T-helper 17 cell (primary cell): Measurements from ENCODE around the gene CA14. TPM values are rescaled to one million over a fixed set of nuclear protein-coding genes. Genes with fewer than 3 reads are reported as not detected.
"Not testable (repeated sequence)": the region's sequence is repeated elsewhere in the genome, so short reads cannot be mapped to it uniquely, and the experiment has no call there.

Source experiments
- ATAC-seq: fragments of 150-1000 bp; cut with Tn5 transposase; 2 replicates; pipeline ENCODE4 v1.10.0; 2021; ENCODE audit warnings: mild to moderate bottlenecking, moderate library complexity
- DNase-seq, 3 donors: peaks; one replicate each; pipeline versions ENCODE4 v3.0.0 to v3.0.0-alpha.2; 2020 to 2021
- H3K9me3 ChIP-seq: one replicate; pipeline ENCODE4 v1.7.0; 2013; ENCODE audit warnings: low read length, mild to moderate bottlenecking; ENCODE audit not compliant: control insufficient read depth, poor library complexity, severe bottlenecking
- H3K27ac Mint-ChIP-seq: one replicate; pipeline ENCODE4 v1.8.0; 2022; ENCODE audit warnings: mild to moderate bottlenecking, moderate library complexity, mixed read lengths
- H3K27me3 Mint-ChIP-seq: one replicate; pipeline ENCODE4 v1.8.0; 2022; ENCODE audit warnings: mixed read lengths
- H3K36me3 Mint-ChIP-seq: one replicate; pipeline ENCODE4 v1.8.0; 2022; ENCODE audit warnings: low read depth, mixed read lengths
- H3K4me1 Mint-ChIP-seq: one replicate; pipeline ENCODE4 v1.8.0; 2022; ENCODE audit warnings: mild to moderate bottlenecking, mixed read lengths
- H3K4me3 Mint-ChIP-seq: one replicate; pipeline ENCODE4 v1.8.0; 2022; ENCODE audit warnings: mild to moderate bottlenecking, moderate library complexity, mixed read lengths
- total RNA-seq, 4 donors: library from RNA in 2 of 4; stranded (reverse) in 2 of 4; gene quantifications; one replicate each; pipeline ENCODE4 v1.2.3 and lab custom pipeline; 2022 to 2026

CA14 gene
- not detected for total RNA-seq
- total RNA-seq (lab: John Stamatoyannopoulos, UW), result 0 to 0.12 reads per million in 2 donors

- no peaks in the 10 kb centered on the region for H3K9me3 ChIP-seq
- no peak within 1 kb of the TSS for H3K27ac Mint-ChIP-seq
- peak within 1 kb of the TSS; percentile 19 for H3K4me3 Mint-ChIP-seq
- ATAC-seq (no peak), DNase-seq (no peak)
- H3K36me3 Mint-ChIP-seq, result peaks cover 2% of the 10 kb centered on the region
- H3K4me1 Mint-ChIP-seq, result peaks cover 15% of the 10 kb centered on the region
- peaks cover 47% of the 10 kb centered on the region for H3K27me3 Mint-ChIP-seq
Observed at GRCh38 chr1:150257624-150258585, at the start of gene CA14. Gene CA14 (plus strand): TSS chr1:150257774. CDS start chr1:150258129, 355 bp downstream.

- DNase-seq, H3K9me3 ChIP-seq, H3K36me3 Mint-ChIP-seq, H3K4me1 Mint-ChIP-seq, H3K27ac Mint-ChIP-seq, H3K27me3 Mint-ChIP-seq, H3K4me3 Mint-ChIP-seq, ATAC-seq: not testable (repeated sequence)
Observed at GRCh38 chr1:150208460-150208859, 49.1 kb upstream of the CA14 start.

- DNase-seq (no peak), ATAC-seq (no peak)
- H3K27ac Mint-ChIP-seq, result no peak overlapping the region
- H3K4me3 Mint-ChIP-seq, result no peak overlapping the region
- no peaks in the 10 kb centered on the region for H3K36me3 Mint-ChIP-seq
- peaks cover 13% of the 10 kb centered on the region for H3K4me1 Mint-ChIP-seq
- no peaks in the 10 kb centered on the region for H3K9me3 ChIP-seq
- H3K27me3 Mint-ChIP-seq, result peaks cover 4% of the 10 kb centered on the region
Observed at GRCh38 chr1:150210091-150210490, 47.5 kb upstream of the CA14 start.

DNA sequence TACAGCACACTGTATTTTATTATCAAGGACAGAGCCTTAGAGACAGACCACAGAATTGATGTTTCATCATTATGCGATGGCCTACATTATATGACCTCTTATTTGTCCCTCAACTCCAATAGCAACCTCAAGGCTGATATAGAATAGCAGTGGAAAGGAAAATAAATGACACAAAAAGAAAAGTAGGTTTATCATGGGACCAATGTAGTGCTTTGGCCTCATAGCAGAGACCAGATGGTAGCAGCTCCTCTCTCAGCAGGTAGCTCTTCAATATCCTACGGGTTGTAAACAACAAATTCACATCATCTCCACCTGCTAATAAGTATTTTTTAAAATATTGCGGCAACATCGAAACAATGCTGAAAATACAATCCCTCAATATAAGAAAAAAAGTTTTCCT is 46.9 kb upstream of the CA14 start:
- no peak overlapping the region for H3K4me3 Mint-ChIP-seq
- ATAC-seq (no peak), DNase-seq (no peak)
- H3K27me3 Mint-ChIP-seq, result peaks cover under 1% of the 10 kb centered on the region
- H3K4me1 Mint-ChIP-seq, result peaks cover 13% of the 10 kb centered on the region
- H3K27ac Mint-ChIP-seq, result no peak overlapping the region
- no peaks in the 10 kb centered on the region for H3K36me3 Mint-ChIP-seq
- no peaks in the 10 kb centered on the region for H3K9me3 ChIP-seq

DNA sequence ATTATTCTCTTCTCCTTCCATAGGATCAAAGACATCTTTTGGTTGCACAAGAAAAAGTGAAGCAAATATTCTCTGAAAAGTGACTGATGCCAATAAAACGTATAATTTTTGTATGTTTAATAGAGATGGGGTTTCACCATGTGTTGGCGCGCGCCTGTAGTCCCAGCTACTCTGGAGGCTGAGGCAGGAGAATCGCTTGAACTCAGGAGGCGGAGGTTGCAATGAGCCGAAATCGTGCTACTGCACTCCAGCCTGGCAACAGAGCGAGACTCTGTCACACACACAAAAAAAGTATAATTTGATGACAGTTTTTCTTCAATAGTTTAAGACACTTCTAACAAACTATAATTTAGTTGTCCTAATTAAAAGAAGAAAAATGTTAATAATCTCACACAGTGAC is 45.5 kb upstream of the CA14 start:
- no peaks in the 10 kb centered on the region for H3K9me3 ChIP-seq
- H3K4me1 Mint-ChIP-seq, result peaks cover 13% of the 10 kb centered on the region
- DNase-seq (no peak), ATAC-seq (no peak)
- no peaks in the 10 kb centered on the region for H3K27me3 Mint-ChIP-seq
- no peaks in the 10 kb centered on the region for H3K36me3 Mint-ChIP-seq
- no peak overlapping the region for H3K4me3 Mint-ChIP-seq
- no peak overlapping the region for H3K27ac Mint-ChIP-seq

GRCh38 chr1:150213170-150214098 is 44.1 kb upstream of the CA14 start:
- DNase-seq (peak; percentile 78 to 84 (median 82)), ATAC-seq (peak; percentile 99)
- peaks cover 13% of the 10 kb centered on the region for H3K4me1 Mint-ChIP-seq
- H3K27ac Mint-ChIP-seq, result peak overlapping the region; percentile 93
- H3K4me3 Mint-ChIP-seq, result peak overlapping the region; percentile 86
- no peaks in the 10 kb centered on the region for H3K9me3 ChIP-seq
- no peaks in the 10 kb centered on the region for H3K27me3 Mint-ChIP-seq
- H3K36me3 Mint-ChIP-seq, result no peaks in the 10 kb centered on the region

GRCh38 chr1:150214099-150214756 is 43.3 kb upstream of the CA14 start:
- H3K27me3 Mint-ChIP-seq, ATAC-seq, H3K9me3 ChIP-seq, H3K36me3 Mint-ChIP-seq, DNase-seq: not testable (repeated sequence)
- Mint-ChIP-seq H3K4me1 (peaks cover 13% of the 10 kb centered on the region), H3K4me3 (peak overlapping the region; percentile 86), H3K27ac (peak overlapping the region; percentile 93)

- not testable (repeated sequence) for H3K27ac Mint-ChIP-seq, H3K9me3 ChIP-seq, ATAC-seq, H3K27me3 Mint-ChIP-seq, H3K4me3 Mint-ChIP-seq, H3K36me3 Mint-ChIP-seq, DNase-seq
- peaks cover 13% of the 10 kb centered on the region for H3K4me1 Mint-ChIP-seq
Observed at GRCh38 chr1:150215855-150216254, 41.7 kb upstream of the CA14 start.

DNA sequence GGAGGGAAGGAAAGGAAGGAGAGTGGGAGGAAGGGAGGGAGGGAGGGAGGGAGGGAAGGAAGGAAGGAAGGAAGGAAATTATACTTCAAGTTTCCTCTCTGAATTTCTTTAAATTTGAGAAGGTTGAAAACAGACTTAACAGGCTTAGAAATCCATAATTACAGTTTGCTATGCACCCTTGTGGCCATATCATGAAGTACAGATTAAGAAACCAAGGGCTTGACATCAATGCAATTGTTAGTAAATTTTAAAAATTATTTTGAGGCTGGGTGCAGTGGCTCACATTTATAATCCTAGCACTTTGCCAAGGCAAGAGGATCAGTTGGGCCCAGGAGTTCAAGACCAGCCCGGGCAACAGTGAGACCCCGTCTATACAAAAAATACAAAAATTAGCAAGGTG is 36.0 kb upstream of the CA14 start:
- DNase-seq (no peak), ATAC-seq (peak; percentile 72)
- peaks cover 4% of the 10 kb centered on the region for H3K36me3 Mint-ChIP-seq
- no peaks in the 10 kb centered on the region for H3K9me3 ChIP-seq
- H3K4me3 Mint-ChIP-seq, result no peak overlapping the region
- H3K27me3 Mint-ChIP-seq, result no peaks in the 10 kb centered on the region
- H3K4me1 Mint-ChIP-seq, result peaks cover 9% of the 10 kb centered on the region
- H3K27ac Mint-ChIP-seq, result no peak overlapping the region

DNA sequence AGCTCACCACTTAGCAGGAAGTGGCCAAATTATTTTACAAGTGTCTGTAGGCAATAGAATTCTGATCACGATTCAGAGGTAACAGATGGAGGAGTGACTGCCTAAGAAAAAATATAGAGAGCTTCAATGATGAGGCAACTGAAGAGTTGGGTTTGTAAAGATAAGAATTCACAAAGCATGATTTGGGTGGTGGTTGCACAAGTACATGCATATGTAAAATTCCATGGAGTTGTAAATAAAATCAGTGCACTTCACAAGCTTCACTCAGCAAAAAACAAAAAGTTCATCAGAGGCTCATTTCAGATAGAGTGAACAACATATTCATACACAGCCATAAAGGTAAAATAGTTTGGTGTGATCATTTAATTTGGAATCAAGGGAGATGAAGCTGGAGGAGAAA is 32.6 kb upstream of the CA14 start:
- no peaks in the 10 kb centered on the region for H3K9me3 ChIP-seq
- Mint-ChIP-seq H3K36me3 (peaks cover 9% of the 10 kb centered on the region), H3K4me3 (no peak overlapping the region), H3K27me3 (no peaks in the 10 kb centered on the region), H3K4me1 (peaks cover 12% of the 10 kb centered on the region), H3K27ac (peak overlapping the region; percentile 53)
- ATAC-seq (no peak), DNase-seq (no peak)

- no peaks in the 10 kb centered on the region for H3K27me3 Mint-ChIP-seq
Observed at GRCh38 chr1:150225546-150225945, 32.0 kb upstream of the CA14 start.

DNA sequence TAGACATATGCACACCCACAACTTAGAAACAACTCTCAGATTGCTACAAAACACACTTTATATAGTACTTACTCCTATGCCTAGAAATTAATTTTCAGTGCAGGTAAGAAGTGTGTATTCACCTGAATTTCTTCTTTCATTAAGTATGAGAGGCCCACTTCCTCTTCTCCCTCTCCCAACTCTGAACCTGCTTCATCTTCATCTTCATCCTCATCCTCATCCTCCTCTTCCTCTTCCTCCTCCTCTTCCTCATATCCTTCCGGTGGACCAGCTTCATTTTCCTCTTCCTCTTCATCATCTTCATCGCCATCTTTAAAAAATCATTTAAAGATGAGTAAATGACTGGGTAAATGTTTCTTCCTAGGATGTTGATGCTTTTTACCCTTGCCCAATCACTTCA is 31.1 kb upstream of the CA14 start:
- Mint-ChIP-seq H3K4me3 (no peak overlapping the region), H3K36me3 (peaks cover 9% of the 10 kb centered on the region), H3K27me3 (no peaks in the 10 kb centered on the region), H3K4me1 (peaks cover 12% of the 10 kb centered on the region), H3K27ac (peak overlapping the region; percentile 85)
- no peaks in the 10 kb centered on the region for H3K9me3 ChIP-seq
- DNase-seq (no peak), ATAC-seq (no peak)

More at GRCh38 chr1:150225546-150225945, 32.0 kb upstream of the CA14 start:
- Mint-ChIP-seq H3K4me3 (no peak overlapping the region), H3K4me1 (peaks cover 12% of the 10 kb centered on the region), H3K27ac (peak overlapping the region; percentile 53), H3K36me3 (peaks cover 9% of the 10 kb centered on the region)
- H3K9me3 ChIP-seq, result no peaks in the 10 kb centered on the region
- ATAC-seq (no peak), DNase-seq (no peak)
